Parathyroid adenoma (tissue), 2 donors: ENCODE measurements around the gene TAPT1.

Experiments
- H2AFZ ChIP-seq: fragments of 300-600 bp; sonication (generic); one replicate; pipeline ENCODE4 v1.7.0; 2017; ENCODE audit warnings: antibody characterized with exemption, mild to moderate bottlenecking
- H3K27ac ChIP-seq: fragments of 300-600 bp; sonication (generic); one replicate; pipeline ENCODE4 v1.7.0; 2017
- H3K27me3 ChIP-seq: fragments of 300-600 bp; sonication (generic); one replicate; pipeline ENCODE4 v1.7.0; 2017; ENCODE audit warnings: low read length; ENCODE audit not compliant: control insufficient read depth, insufficient read depth
- H3K36me3 ChIP-seq: fragments of 300-600 bp; sonication (generic); one replicate; pipeline ENCODE4 v1.7.0; 2017; ENCODE audit warnings: low read length; ENCODE audit not compliant: control insufficient read depth, insufficient read depth
- H3K4me1 ChIP-seq: fragments of 300-600 bp; sonication (generic); one replicate; pipeline ENCODE4 v1.7.0; 2017; ENCODE audit warnings: control low read depth
- H3K4me2 ChIP-seq: fragments of 300-600 bp; sonication (generic); one replicate; pipeline ENCODE4 v1.7.0; 2017; ENCODE audit warnings: low read length
- H3K4me3 ChIP-seq: fragments of 300-600 bp; sonication (generic); one replicate; pipeline ENCODE4 v1.7.0; 2017; ENCODE audit warnings: low read depth, low read length
- H3K79me2 ChIP-seq: fragments of 300-600 bp; sonication (generic); one replicate; pipeline ENCODE4 v1.7.0; 2017; ENCODE audit warnings: control low read depth
- H3K9ac ChIP-seq: fragments of 300-600 bp; sonication (generic); one replicate; pipeline ENCODE4 v1.7.0; 2017; ENCODE audit warnings: mild to moderate bottlenecking
- H3K9me3 ChIP-seq: fragments of 300-600 bp; sonication (generic); one replicate; pipeline ENCODE4 v1.7.0; 2017; ENCODE audit warnings: low read length; ENCODE audit not compliant: control insufficient read depth
- TF ChIP-seq, protein P1 (sequence below): fragments of 300-600 bp; sonication (generic); IDR thresholded peaks from one replicate; pipeline ENCODE4 v1.7.0; 2017; ENCODE audit warnings: antibody characterized with exemption, mild to moderate bottlenecking
- donor health status: primary hyperparathyroidism.

TAPT1 gene

GRCh38 chr4:16218950-16219349, 7.3 kb downstream of the TAPT1 start:
- no peak overlapping the region for H3K27ac ChIP-seq
- no peak overlapping the region for H2AFZ ChIP-seq
- no peaks in the 10 kb centered on the region for H3K9me3 ChIP-seq
- peaks cover 10% of the 10 kb centered on the region for H3K4me1 ChIP-seq
- H3K4me2 ChIP-seq, result no peak overlapping the region
- H3K27me3 ChIP-seq, result no peaks in the 10 kb centered on the region
- TF ChIP-seq, protein P1, sequence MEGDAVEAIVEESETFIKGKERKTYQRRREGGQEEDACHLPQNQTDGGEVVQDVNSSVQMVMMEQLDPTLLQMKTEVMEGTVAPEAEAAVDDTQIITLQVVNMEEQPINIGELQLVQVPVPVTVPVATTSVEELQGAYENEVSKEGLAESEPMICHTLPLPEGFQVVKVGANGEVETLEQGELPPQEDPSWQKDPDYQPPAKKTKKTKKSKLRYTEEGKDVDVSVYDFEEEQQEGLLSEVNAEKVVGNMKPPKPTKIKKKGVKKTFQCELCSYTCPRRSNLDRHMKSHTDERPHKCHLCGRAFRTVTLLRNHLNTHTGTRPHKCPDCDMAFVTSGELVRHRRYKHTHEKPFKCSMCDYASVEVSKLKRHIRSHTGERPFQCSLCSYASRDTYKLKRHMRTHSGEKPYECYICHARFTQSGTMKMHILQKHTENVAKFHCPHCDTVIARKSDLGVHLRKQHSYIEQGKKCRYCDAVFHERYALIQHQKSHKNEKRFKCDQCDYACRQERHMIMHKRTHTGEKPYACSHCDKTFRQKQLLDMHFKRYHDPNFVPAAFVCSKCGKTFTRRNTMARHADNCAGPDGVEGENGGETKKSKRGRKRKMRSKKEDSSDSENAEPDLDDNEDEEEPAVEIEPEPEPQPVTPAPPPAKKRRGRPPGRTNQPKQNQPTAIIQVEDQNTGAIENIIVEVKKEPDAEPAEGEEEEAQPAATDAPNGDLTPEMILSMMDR, result no peak
- H3K9ac ChIP-seq, result no peak overlapping the region
- peaks cover 29% of the 10 kb centered on the region for H3K79me2 ChIP-seq
- H3K4me3 ChIP-seq, result no peak overlapping the region
- no peaks in the 10 kb centered on the region for H3K36me3 ChIP-seq

DNA sequence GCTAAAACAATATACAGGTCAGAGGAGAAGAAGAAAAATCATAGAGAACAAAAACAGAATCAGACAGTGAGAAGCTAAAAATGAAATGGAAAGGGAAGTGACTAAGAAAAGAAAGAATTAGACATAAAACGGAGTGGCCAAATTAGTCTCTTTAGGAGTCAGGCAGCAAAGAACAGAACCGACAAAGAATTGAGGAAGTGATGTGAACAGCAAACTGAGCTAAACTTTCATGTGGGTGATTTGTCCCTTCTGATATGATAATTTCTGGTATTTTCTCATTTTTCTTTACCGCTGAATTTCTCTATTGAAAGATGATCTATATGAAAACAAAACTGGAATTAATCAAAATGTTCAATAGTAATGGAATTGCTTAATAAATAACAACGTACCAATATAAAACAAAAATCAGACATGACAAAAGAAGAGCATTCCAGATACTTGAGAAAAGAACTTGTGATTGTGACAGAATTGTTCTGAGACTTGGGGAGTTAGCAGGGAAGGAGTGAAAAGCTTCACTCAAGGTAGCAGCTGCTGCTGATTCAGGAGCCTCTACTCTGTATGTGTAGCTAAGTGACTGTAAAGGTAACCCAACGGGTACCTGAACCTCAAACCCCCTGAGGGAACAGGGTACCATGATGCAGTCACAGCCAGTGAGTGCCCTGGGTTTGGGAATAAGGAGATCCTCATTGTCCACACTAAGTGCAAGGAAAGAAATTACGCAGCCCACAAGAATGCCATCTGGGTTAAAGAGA, 8.8 kb downstream of the TAPT1 start:
- Histone ChIP-seq H3K4me2 (no peak overlapping the region), H3K9me3 (no peaks in the 10 kb centered on the region), H3K4me1 (peaks cover 14% of the 10 kb centered on the region), H3K27me3 (no peaks in the 10 kb centered on the region), H3K79me2 (peaks cover 25% of the 10 kb centered on the region), H3K27ac (no peak overlapping the region), H3K4me3 (no peak overlapping the region), H3K9ac (no peak overlapping the region), H3K36me3 (no peaks in the 10 kb centered on the region), H2AFZ (no peak overlapping the region)
- TF ChIP-seq, protein P1, result no peak

- H3K9me3 ChIP-seq, result no peaks in the 10 kb centered on the region
- no peak overlapping the region for H3K27ac ChIP-seq
- peak overlapping the region; percentile 33 for H3K4me2 ChIP-seq
- H3K27me3 ChIP-seq, result no peaks in the 10 kb centered on the region
- H3K4me1 ChIP-seq, result peaks cover 14% of the 10 kb centered on the region
- H3K36me3 ChIP-seq, result no peaks in the 10 kb centered on the region
- H3K79me2 ChIP-seq, result peaks cover 18% of the 10 kb centered on the region
- no peak overlapping the region for H2AFZ ChIP-seq
- TF ChIP-seq, protein P1, result no peak
- H3K4me3 ChIP-seq, result no peak overlapping the region
- no peak overlapping the region for H3K9ac ChIP-seq
Measured at GRCh38 chr4:16213121-16213520, 13.2 kb downstream of the TAPT1 start.

DNA sequence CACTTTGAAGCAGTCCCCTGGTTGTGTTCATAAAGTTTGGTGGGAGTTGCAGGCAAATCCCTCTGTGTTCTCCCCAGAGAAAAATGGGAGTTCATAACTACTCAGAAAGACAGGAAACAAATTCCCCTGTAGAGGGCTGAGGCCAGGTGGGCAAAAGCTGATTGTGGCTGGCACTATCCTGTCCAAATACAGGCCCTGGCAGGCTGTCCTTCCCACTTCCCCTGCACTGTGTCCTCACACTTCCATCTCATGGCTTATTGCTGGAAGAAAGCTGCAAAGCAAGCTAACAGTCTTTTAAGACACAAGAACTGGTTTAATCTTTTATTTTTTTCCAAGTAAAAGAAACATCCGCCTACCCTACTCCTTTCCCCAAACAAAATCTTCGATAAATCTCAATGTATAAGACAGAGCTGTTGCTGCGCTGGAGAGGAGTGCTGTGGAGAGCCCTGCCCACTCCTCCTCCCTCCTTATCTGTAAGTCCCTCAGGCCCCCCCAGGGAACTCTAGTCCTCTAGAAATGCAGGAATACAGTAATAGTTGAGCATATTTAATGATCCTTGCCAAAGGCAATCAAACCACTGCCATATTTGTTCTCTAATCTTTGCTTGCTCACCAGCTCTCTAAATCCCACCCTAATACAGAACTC, 14.0 kb downstream of the TAPT1 start:
- H3K79me2 ChIP-seq, result peaks cover 17% of the 10 kb centered on the region
- H3K36me3 ChIP-seq, result no peaks in the 10 kb centered on the region
- no peaks in the 10 kb centered on the region for H3K27me3 ChIP-seq
- no peak overlapping the region for H2AFZ ChIP-seq
- no peak overlapping the region for H3K4me2 ChIP-seq
- TF ChIP-seq, protein P1, result no peak
- no peak overlapping the region for H3K9ac ChIP-seq
- no peak overlapping the region for H3K27ac ChIP-seq
- H3K4me3 ChIP-seq, result no peak overlapping the region
- H3K4me1 ChIP-seq, result peaks cover 14% of the 10 kb centered on the region
- no peaks in the 10 kb centered on the region for H3K9me3 ChIP-seq
